GM21423 (cell line): ENCODE measurements around the gene MFAP3.
A peak's percentile ranks its signal among the peaks of the same experiment; 100 is the strongest.
"Not testable (repeated sequence)": the region's sequence is repeated elsewhere in the genome, so short reads cannot be mapped to it uniquely, and the experiment has no call there.

ENCODE experiments used
- ATAC-seq: cut with Tn5 transposase; IDR thresholded peaks from one replicate; pipeline ENCODE4 v1.9.1; 2021; ENCODE audit warnings: mild to moderate bottlenecking, moderate library complexity; ENCODE audit not compliant: unreplicated experiment

MFAP3 gene

GRCh38 chr5:154049636-154050035 lies 10.9 kb downstream of the MFAP3 start:
- no peak for ATAC-seq

GRCh38 chr5:154053468-154053867 lies 14.7 kb downstream of the MFAP3 start:
- no peak for ATAC-seq

- no peak for ATAC-seq
These were observed 16.4 kb downstream of the MFAP3 start for GRCh38 chr5:154055201-154055600.

- ATAC-seq, result peak; percentile 58
These were observed 19.6 kb downstream of the MFAP3 start for GRCh38 chr5:154058055-154059038.

GRCh38 chr5:154059039-154059430 lies 20.3 kb downstream of the MFAP3 start:
- peak; percentile 57 for ATAC-seq

- ATAC-seq, result no peak
These were observed 20.8 kb downstream of the MFAP3 start for GRCh38 chr5:154059583-154059982.

- ATAC-seq, result no peak
These were observed 21.8 kb downstream of the MFAP3 start for GRCh38 chr5:154060606-154061005.

GRCh38 chr5:154063372-154063771 lies 24.6 kb downstream of the MFAP3 start:
- no peak for ATAC-seq

GRCh38 chr5:154065971-154066370 lies 27.2 kb downstream of the MFAP3 start:
- ATAC-seq, result no peak

- not testable (repeated sequence) for ATAC-seq
These were observed 31.1 kb downstream of the MFAP3 start for GRCh38 chr5:154069854-154070253.

- peak; percentile 14 for ATAC-seq
These were observed 33.1 kb downstream of the MFAP3 start for GRCh38 chr5:154071799-154072413.

GRCh38 chr5:154072414-154073171 lies 33.8 kb downstream of the MFAP3 start:
- peak; percentile 94 for ATAC-seq

GRCh38 chr5:154076240-154076922 lies 37.6 kb downstream of the MFAP3 start:
- ATAC-seq, result no peak

GRCh38 chr5:154077696-154078095 lies 38.9 kb downstream of the MFAP3 start:
- no peak for ATAC-seq

- no peak for ATAC-seq
These were observed 39.5 kb downstream of the MFAP3 start for GRCh38 chr5:154078272-154078671.

- no peak for ATAC-seq
These were observed 42.5 kb downstream of the MFAP3 start for GRCh38 chr5:154081246-154081645.

- ATAC-seq, result no peak
These were observed 45.4 kb downstream of the MFAP3 start for GRCh38 chr5:154084062-154084639.

GRCh38 chr5:154086146-154086545 lies 47.4 kb downstream of the MFAP3 start:
- no peak for ATAC-seq

- ATAC-seq, result no peak
These were observed 47.9 kb downstream of the MFAP3 start for GRCh38 chr5:154086641-154087040.

GRCh38 chr5:154087260-154087659 lies 48.5 kb downstream of the MFAP3 start:
- no peak for ATAC-seq
